Fibroblast of upper back skin (primary cell): Measurements from ENCODE around the gene CANT1.

Experiments
- DNase-seq: peaks from one replicate; pipeline ENCODE4 v3.0.0-alpha.2; 2013

The CANT1 gene

GRCh38 chr17:78993981-78994671 lies 15.4 kb downstream of the CANT1 start:
- DNase-seq, result no peak

DNA sequence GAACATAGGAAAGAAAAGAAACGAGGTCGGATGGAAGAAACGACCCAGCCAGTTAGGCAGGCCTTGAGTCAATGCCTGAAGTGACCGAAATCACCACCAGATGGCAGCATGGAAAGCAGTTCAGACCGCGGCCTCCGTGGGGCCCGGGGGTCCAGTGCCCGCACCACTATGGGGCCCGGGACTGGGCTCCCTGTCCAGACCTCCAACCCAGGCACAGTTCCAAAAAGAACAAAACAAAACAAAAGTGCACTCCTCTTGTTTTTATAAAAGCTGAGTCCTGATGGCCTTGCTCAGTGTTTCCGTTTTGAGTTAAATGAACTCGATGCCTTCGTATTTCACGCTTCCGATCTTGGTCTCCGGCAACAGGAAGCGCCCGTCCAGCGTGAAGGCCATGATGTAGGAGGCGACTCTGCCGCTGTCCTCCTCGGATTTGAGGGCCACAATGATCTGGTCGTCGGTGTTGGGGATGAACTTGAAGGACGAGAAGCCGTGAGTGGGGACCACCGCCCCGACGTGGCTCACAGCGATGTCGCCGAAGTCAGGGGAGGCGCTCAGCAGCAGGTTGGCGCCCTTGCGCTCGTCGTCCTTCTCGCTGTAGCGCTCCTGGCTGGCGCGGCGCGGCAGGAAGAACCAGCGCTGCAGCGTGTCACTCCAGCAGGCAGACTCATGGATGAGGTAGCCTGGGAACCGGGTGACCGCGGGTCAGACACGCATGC lies 16.2 kb downstream of the CANT1 start:
- peak; percentile 30 for DNase-seq

DNA sequence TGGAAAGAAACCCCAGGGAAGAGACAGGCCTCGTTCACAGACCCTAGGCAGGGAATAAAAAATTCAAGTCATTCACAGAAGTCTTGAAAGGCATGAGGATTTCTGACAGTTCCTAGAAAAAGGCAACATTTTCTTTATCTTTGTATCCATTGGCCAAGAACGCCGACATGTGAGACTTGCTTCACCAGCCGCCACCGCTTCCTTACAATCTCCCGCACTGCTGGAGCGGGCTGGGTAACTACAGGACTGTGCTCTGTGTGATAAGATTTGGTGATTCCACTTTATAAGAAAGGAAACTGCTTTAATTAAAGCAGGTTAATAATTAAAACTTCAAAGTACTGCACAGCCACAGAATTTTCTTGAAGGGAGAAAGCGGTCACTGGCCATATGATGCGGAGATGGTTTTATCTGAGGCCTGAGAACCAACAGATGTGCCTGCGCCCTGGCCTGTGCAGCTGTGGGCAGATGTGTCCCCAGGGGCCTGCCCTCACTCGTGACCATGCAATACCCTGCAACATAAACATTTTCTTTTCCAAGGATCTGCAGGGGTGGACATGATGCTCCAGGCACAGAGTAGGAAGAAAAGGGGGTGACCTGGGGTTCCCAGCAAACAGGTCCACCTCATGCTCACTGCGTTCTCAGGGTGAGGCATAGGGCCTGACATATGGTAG lies 16.9 kb downstream of the CANT1 start:
- DNase-seq, result no peak

DNA sequence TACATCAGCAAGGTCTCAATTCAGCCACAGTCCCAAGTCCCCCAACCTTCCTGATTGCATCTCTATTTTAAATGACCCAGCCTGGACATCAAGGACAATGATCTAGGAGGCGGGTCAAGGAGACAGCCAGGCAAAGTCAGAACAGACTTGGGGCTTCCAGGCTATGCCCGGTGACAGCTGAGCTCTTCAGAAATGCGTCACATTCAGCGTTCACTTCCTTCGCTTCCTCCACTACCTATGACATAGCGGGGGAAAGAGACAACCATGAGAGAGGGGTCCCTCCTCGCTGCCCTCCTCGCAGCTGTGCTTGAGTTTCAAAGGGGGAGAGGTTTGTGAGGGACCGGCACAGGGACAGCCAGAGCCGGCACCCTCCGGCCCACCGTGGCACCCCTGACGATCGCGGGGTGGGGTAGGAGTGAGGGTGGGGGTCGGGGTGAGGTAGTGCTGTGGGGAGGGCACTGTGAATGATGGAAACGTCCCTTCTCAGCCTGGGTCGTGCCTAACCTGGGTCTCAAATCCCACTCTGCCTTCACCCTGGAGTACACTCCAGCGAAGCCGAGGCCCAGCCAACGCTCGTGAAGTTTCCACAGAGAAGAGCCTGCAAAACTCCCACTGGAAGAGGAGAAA lies 17.5 kb downstream of the CANT1 start:
- no peak for DNase-seq

GRCh38 chr17:78991017-78991738 lies 18.4 kb downstream of the CANT1 start:
- DNase-seq, result no peak

GRCh38 chr17:78990349-78991016 lies 19.1 kb downstream of the CANT1 start:
- DNase-seq, result no peak

- DNase-seq, result no peak
Measured at GRCh38 chr17:78988152-78988551, 21.4 kb downstream of the CANT1 start.

DNA sequence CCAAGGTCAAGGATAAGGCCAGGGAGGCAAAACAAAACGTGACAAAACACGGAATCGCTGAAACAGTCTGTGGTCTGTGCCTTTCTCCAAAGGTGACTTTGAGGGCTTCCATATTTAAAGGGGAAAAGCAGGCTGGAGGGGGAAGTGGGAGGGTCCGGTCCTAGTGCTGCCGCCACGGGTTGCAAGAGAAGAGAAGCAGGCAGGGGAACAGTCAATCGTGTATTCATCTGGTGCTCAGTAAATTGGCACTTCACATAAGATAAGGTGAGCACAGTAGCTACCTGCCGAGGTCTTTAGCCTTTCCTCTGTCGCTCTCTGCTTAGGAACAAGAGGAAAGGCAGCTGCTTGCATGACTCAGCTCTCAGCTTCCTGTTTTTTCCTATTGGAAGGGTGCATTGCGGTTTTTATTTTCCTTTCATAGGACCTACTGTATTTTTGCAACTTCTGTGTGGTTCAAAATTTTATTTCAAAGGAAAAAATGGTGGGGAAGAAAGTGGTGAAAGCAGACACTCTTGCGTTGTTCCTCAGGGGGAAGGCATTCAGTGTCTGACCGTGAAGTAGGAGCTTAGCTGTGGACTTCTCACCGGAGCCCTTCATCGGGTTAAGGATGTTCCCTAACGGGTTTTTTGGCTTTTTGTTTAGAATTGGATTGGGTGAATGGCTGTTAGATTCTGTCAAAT lies 22.8 kb downstream of the CANT1 start:
- peak; percentile 56 for DNase-seq

GRCh38 chr17:78986048-78986648 lies 23.4 kb downstream of the CANT1 start:
- DNase-seq, result peak; percentile 27

DNA sequence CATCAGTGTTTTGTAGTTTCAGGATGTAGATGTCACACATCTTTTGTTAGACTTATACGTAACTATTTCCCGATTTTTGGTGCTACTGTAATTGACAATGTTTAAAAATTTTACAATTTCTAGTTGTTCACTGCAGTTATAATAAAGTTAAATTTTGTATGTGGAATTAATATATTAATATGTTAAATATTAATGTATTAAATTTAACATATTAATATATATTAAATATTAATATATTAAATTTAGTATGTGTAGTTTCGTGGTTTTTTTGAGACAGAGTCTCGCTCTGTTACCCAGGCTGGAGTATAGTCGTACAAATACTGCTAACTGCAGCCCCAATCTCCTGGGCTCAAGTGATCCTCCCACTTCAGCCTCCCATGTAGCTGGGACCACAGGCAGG lies 24.2 kb downstream of the CANT1 start:
- DNase-seq, result no peak

DNA sequence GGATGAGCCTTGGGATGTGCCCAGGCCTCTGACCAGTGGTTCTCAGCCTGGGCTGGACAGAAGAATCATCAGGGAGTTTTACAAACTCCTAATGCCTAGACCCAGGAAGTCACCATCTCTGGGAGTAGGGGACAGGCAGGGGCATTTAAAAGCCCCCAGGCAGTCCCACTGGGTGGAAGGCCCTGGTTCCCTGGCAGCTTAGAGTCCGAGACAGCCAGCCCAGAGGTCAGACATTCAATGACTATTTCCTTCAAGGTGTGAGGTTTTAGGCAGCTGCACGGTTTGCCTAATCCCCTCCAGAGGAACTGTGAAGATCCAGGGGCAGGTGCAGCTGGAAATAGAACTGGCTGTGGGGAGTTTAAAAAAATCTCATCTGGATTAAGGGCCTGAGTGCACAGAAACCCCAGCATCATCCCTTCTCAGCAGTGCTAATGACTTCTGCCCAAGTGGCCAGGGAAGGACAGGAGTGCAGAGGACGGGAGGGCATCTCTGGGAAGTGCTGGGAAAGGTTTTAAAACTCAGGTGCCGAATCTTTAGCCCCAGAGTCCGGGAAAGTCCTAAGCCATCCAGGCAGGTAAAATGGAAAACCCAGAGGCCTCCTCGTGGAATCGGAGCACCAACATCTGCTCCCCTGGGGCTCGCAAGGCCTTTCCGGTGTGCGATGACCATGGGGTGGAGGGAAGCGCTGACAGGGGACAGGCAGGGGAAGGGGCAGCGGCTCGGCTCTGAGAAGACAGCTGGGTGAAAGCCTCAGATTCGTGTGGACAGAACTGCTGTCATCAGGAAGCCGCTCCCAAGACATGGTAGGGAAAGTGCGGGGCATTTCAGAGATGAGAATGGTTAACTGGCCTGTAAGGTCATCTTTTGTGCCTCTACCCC lies 28.3 kb downstream of the CANT1 start:
- no peak for DNase-seq

DNA sequence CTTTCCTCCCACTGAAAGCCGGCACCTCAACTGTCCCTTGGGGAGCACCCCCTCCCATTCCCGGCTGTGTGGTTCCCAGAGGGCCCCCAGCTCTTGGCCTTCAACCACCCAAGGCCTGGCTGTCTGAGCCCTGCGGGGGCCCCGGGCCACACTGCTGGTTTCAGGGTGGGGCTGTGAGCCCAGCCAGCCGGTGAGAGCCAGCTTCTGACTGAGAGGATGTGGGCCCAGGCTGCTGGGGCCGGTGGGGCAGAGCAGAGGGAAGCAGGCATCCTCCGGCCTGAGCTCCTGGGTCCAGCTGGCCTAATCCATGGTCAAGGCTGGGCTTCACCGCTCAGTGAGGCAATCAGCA lies 29.0 kb downstream of the CANT1 start:
- DNase-seq, result no peak

DNA sequence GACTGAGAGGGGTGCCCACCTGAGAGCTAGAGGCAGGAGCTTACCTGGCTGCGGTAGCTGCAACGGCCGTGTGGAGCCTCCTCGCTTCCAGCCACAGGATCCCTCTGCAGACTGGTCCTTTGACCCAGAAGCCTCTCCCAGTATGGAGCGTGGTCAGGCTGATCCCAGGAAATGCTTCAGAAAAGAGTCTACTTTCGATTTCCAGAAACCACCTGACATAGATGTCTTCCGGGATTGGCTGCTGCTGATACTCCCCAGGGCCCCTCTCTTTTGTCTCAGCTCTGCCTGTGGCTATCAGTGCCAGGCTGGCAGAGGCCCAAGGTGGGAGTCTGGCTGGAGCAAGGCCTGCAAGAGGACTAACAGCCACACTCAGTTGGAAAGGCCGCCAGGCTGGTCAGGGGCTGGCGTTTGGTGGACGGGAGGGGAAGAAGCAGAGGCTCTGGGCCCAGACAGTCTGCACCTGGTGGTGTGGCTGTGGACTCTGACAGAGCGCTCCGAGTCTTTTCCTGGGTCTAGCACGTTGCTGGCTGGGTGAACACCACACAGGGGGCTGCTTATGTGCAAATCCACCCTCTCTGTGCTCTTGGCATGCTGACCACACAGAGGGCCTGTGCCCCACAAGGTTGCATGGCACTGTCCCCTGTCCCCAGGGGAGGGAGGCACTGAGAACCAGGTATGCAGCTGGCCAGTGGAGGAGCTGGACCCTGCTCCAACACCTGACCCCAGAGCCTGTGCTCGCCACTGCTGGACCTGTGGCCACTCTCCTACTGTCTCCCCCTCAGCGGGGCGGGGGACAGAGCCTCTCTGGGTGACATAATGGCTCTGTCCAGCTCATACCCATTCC lies 29.6 kb downstream of the CANT1 start, which contains the start of gene LGALS3BP:
TSS of gene LGALS3BP (minus strand) at position 144 of the 844 bp plus-strand sequence. CDS start 2,732 bp downstream, outside the sequence.
- DNase-seq, result peak; percentile 79

- DNase-seq, result no peak
Measured at GRCh38 chr17:78977997-78978973, 31.3 kb downstream of the CANT1 start.

DNA sequence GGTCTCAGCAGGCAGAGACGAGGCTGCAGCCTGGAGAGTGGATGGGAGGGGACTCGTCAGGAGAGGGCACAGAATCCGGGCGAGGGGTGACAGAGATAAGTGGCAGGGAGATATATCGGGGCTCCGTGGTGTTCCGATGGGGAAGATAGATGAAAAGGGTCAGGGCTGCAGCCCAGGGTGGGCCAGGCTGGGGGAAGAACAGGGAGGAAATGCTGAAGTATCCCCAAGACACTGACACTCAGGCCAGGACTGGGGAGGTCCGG lies 32.0 kb downstream of the CANT1 start:
- DNase-seq, result no peak

GRCh38 chr17:78976907-78977680 lies 32.5 kb downstream of the CANT1 start:
- DNase-seq, result no peak
